SK-N-SH (cell line): ENCODE results near the gene TPMT. TPM values are rescaled to one million over a fixed set of nuclear protein-coding genes. Genes with fewer than 3 reads are reported as not detected.

ENCODE experiments used
- CTCF ChIA-PET: fragments of 300-600, 350-600 bp; formaldehyde crosslinking; extraction: SDS; loops from one replicate; lab custom pipeline; 2021; lab: Yijun Ruan, JAX
- POLR2A ChIA-PET: fragments of 350-600 bp; sonication (Branson Sonifier 250); formaldehyde crosslinking; extraction: SDS; loops from one replicate; lab custom pipeline; 2020; ENCODE audit warnings: antibody characterized with exemption, inconsistent platforms; lab: Yijun Ruan, JAX
- DNase-seq: peaks from one replicate; pipeline ENCODE4 v3.0.0; 2012
- H2AFZ ChIP-seq: fragments of 200-600 bp; sonication (generic); 2 replicates; pipeline ENCODE4 v1.8.1; 2016; ENCODE audit warnings: antibody characterized with exemption, mild to moderate bottlenecking, low read depth
- H3F3A ChIP-seq: fragments of 200-600 bp; sonication (generic); replicated peaks from 2 replicates; pipeline ENCODE3; 2016; ENCODE audit warnings: antibody characterized with exemption, mild to moderate bottlenecking; ENCODE audit not compliant: insufficient read depth
- H3K27ac ChIP-seq, 2 experiments: fragments of 200-500 bp in 1 of 2; fragments of 200-600 bp in 1 of 2; sonication (Bioruptor generic) in 1 of 2; sonication (generic), shearing (Covaris generic) in 1 of 2; 2 replicates each; pipeline versions ENCODE4 v1.5.1 to v1.6.1; 2014 to 2016; ENCODE audit warnings: low read depth in 2 of 2, inconsistent platforms in 1 of 2, low read length in 1 of 2, mild to moderate bottlenecking in 1 of 2, mixed read lengths in 1 of 2
- H3K27me3 ChIP-seq: fragments of 200-600 bp; sonication (generic), shearing (Covaris generic); 2 replicates; pipeline ENCODE4 v1.6.1; 2016; ENCODE audit warnings: mixed run types; ENCODE audit not compliant: insufficient read depth
- H3K36me3 ChIP-seq, 2 experiments: fragments of 200-500 bp in 1 of 2; fragments of 200-600 bp in 1 of 2; sonication (Bioruptor generic) in 1 of 2; sonication (generic) in 1 of 2; replicated peaks in 1 of 2; 2 replicates each; pipeline versions ENCODE3 to v1.5.1; 2014 to 2016; ENCODE audit warnings: low read length in 1 of 2, mild to moderate bottlenecking in 1 of 2; ENCODE audit not compliant: insufficient read depth in 2 of 2, control insufficient read depth in 1 of 2
- H3K4me1 ChIP-seq, 2 experiments: fragments of 200-500 bp in 1 of 2; fragments of 200-600 bp in 1 of 2; sonication (Bioruptor generic) in 1 of 2; sonication (generic), shearing (Covaris generic) in 1 of 2; 2 replicates each; pipeline versions ENCODE4 v1.5.1 to v1.6.1; 2014 to 2016; ENCODE audit warnings: low read depth in 1 of 2, low read length in 1 of 2, mixed run types in 1 of 2; ENCODE audit not compliant: insufficient read depth in 2 of 2, control insufficient read depth in 1 of 2
- H3K4me2 ChIP-seq: fragments of 200-600 bp; sonication (generic), shearing (Covaris generic); 2 replicates; pipeline ENCODE4 v1.6.1; 2017; ENCODE audit warnings: mixed run types
- H3K4me3 ChIP-seq, 2 experiments: fragments of 200-500 bp in 1 of 2; fragments of 200-600 bp in 1 of 2; sonication (Bioruptor generic) in 1 of 2; sonication (generic), shearing (Covaris generic) in 1 of 2; 2 replicates each; pipeline versions ENCODE4 v1.5.1 to v1.8.1; 2014 to 2016; ENCODE audit warnings: low read depth in 2 of 2, inconsistent platforms in 1 of 2, low read length in 1 of 2, mild to moderate bottlenecking in 1 of 2, mixed read lengths in 1 of 2, moderate library complexity in 1 of 2
- H3K79me2 ChIP-seq: fragments of 200-600 bp; sonication (generic); 2 replicates; pipeline ENCODE4 v1.8.1; 2017; ENCODE audit warnings: mild to moderate bottlenecking; ENCODE audit not compliant: insufficient read depth
- H3K9ac ChIP-seq: fragments of 200-600 bp; sonication (generic); 2 replicates; pipeline ENCODE4 v1.6.1; 2017; ENCODE audit warnings: mixed run types
- H3K9me2 ChIP-seq: fragments of 200-600 bp; sonication (generic); 2 replicates; pipeline ENCODE4 v1.6.1; 2017; ENCODE audit warnings: mixed run types
- H3K9me3 ChIP-seq: fragments of 200-600 bp; sonication (generic); 2 replicates; pipeline ENCODE4 v1.6.1; 2017; ENCODE audit warnings: mixed run types, mild to moderate bottlenecking, moderate library complexity
- H4K20me1 ChIP-seq: fragments of 200-600 bp; sonication (generic); 2 replicates; pipeline ENCODE4 v1.6.1; 2017; ENCODE audit warnings: mild to moderate bottlenecking, mixed run types; ENCODE audit not compliant: insufficient read depth
- CHD2 ChIP-seq: fragments of 150-350 bp; IDR thresholded peaks from 2 replicates; pipeline ENCODE4 v1.6.1; 2018; ENCODE audit warnings: low read length; ENCODE audit not compliant: partially characterized antibody
- CTCF ChIP-seq: fragments of 200-600 bp; sonication (generic); IDR thresholded peaks from 2 replicates; pipeline ENCODE4 v1.6.1; 2017; ENCODE audit warnings: antibody characterized with exemption, mild to moderate bottlenecking, moderate library complexity
- EP300 ChIP-seq, 2 experiments: IDR thresholded peaks; 2 replicates each; pipeline versions ENCODE4 v1.4.0 to v1.6.1; 2012; ENCODE audit warnings: borderline replicate concordance in 1 of 2, low read depth in 1 of 2, low read length in 1 of 2
- FOXJ3 ChIP-seq: sonication (generic); formaldehyde crosslinking; IDR thresholded peaks from 2 replicates; pipeline ENCODE4 v1.5.1; 2020; ENCODE audit warnings: mild to moderate bottlenecking, missing genetic modification reagents
- FOXM1 ChIP-seq: IDR thresholded peaks from 2 replicates; pipeline ENCODE4 v1.4.0; 2012; ENCODE audit warnings: low read depth, mild to moderate bottlenecking
- GATA2 ChIP-seq: sonication (generic); formaldehyde crosslinking; IDR thresholded peaks from 2 replicates; pipeline ENCODE4 v1.5.0; 2020; ENCODE audit warnings: mild to moderate bottlenecking, missing genetic modification reagents
- JUND ChIP-seq: IDR thresholded peaks from 2 replicates; pipeline ENCODE4 v1.4.0; 2012
- MAX ChIP-seq: IDR thresholded peaks from 2 replicates; pipeline ENCODE4 v1.4.0; 2012; ENCODE audit warnings: low read depth
- MEF2A ChIP-seq: IDR thresholded peaks from 2 replicates; pipeline ENCODE4 v1.4.0; 2012; ENCODE audit warnings: low read depth, borderline replicate concordance
- MXI1 ChIP-seq: IDR thresholded peaks from 2 replicates; pipeline ENCODE4 v1.6.1; 2012; ENCODE audit warnings: mild to moderate bottlenecking, low read depth, low read length, improper control_type of control experiment
- NRF1 ChIP-seq: IDR thresholded peaks from 2 replicates; pipeline ENCODE4 v1.6.1; 2012; ENCODE audit warnings: low read depth, mild to moderate bottlenecking, low read length
- RCOR1 ChIP-seq: fragments of 150-350 bp; IDR thresholded peaks from 2 replicates; pipeline ENCODE4 v1.6.1; 2017; ENCODE audit warnings: antibody characterized with exemption, low read length
- TCF12 ChIP-seq: IDR thresholded peaks from 2 replicates; pipeline ENCODE4 v1.4.0; 2012
- USF1 ChIP-seq: IDR thresholded peaks from 2 replicates; pipeline ENCODE4 v1.4.0; 2012; ENCODE audit warnings: low read depth, borderline replicate concordance
- USF2 ChIP-seq: fragments of 150-350 bp; IDR thresholded peaks from 2 replicates; pipeline ENCODE4 v1.6.1; 2017; ENCODE audit warnings: antibody characterized with exemption, low read length, low read depth, borderline replicate concordance
- YY1 ChIP-seq: IDR thresholded peaks from 2 replicates; pipeline ENCODE4 v1.4.0; 2012; ENCODE audit warnings: low read depth, mild to moderate bottlenecking
- WGBS: methylation state at CpG from one replicate; pipeline ENCODE4 v1.1.6; 2017; ENCODE audit warnings: low lambda C conversion rate; 5-methylcytosine and 5-hydroxymethylcytosine counted together
- polyA plus RNA-seq, 3 experiments: library from polyadenylated mRNA; depleted of rRNA; stranded (reverse); fragments of >200 nt; gene quantifications; 2 replicates each; pipeline ENCODE4 v1.2.3, GENCODE V29; 2012

Gene TPMT
- polyA plus RNA-seq, 1 of the 3 experiments (the other 2 are of a cell fraction), result 8.1 TPM

GRCh38 chr6:18142591-18142861 is 12.4 kb downstream of the TPMT start:
- WGBS, result 98% methylated on average over 3 of the region's 3 CpGs
- no peaks in the 10 kb centered on the region for H3K79me2 ChIP-seq
- TF ChIP-seq CHD2 (no peak), TCF12 (no peak)
- CTCF ChIA-PET, result no interaction called here
- no peak for DNase-seq
- H3F3A ChIP-seq, result peaks cover 2% of the 10 kb centered on the region
- POLR2A ChIA-PET, result no interaction called here
- peaks cover 22 to 23% of the 10 kb centered on the region in 2 experiments for H3K36me3 ChIP-seq
- no peak overlapping the region for H3K4me3 ChIP-seq
- no peak overlapping the region for H3K4me2 ChIP-seq
- H3K9ac ChIP-seq, result no peak overlapping the region
- H3K27me3 ChIP-seq, result no peaks in the 10 kb centered on the region
- H3K4me1 ChIP-seq, result peaks cover 0 to 2% of the 10 kb centered on the region in 2 experiments; a peak in 1 of 4 replicates
- H2AFZ ChIP-seq, result no peak overlapping the region
- H4K20me1 ChIP-seq, result no peaks in the 10 kb centered on the region
- H3K9me2 ChIP-seq, result no peaks in the 10 kb centered on the region
- H3K27ac ChIP-seq, result no peak overlapping the region
- H3K9me3 ChIP-seq, result no peaks in the 10 kb centered on the region

- no peaks in the 10 kb centered on the region for H4K20me1 ChIP-seq
- H3K79me2 ChIP-seq, result no peaks in the 10 kb centered on the region
- no peak overlapping the region for H3K9ac ChIP-seq
- H3K4me3 ChIP-seq, result no peak overlapping the region
- WGBS, result 84% methylated on average over 13 of the region's 13 CpGs
- peaks cover 23 to 27% of the 10 kb centered on the region in 2 experiments for H3K36me3 ChIP-seq
- H3K4me2 ChIP-seq, result no peak overlapping the region
- H2AFZ ChIP-seq, result no peak overlapping the region
- no peaks in the 10 kb centered on the region for H3K9me2 ChIP-seq
- no peak for DNase-seq
- POLR2A ChIA-PET, result no interaction called here
- CTCF ChIA-PET, result no interaction called here
- no peak for TF ChIP-seq TCF12
- TF ChIP-seq MAX, result no peak
- no peak for TF ChIP-seq EP300 (IDR thresholded peaks at IDR 0.05; ENCODE audit: borderline replicate concordance in 1 of 2, low read depth in 1 of 2, low read length in 1 of 2)
- no peak for TF ChIP-seq GATA2 (CRISPR knock-in tag)
- TF ChIP-seq MXI1, result no peak
- no peak for TF ChIP-seq USF1
- TF ChIP-seq NRF1, result no peak
- no peak overlapping the region for H3K27ac ChIP-seq
- no peaks in the 10 kb centered on the region for H3K27me3 ChIP-seq
- no peaks in the 10 kb centered on the region for H3K9me3 ChIP-seq
- H3K4me1 ChIP-seq, result no peaks in the 10 kb centered on the region
- no peaks in the 10 kb centered on the region for H3F3A ChIP-seq
These were observed 12.9 kb downstream of the TPMT start for GRCh38 chr6:18141805-18142590.

GRCh38 chr6:18139935-18140621 is 14.8 kb downstream of the TPMT start:
- CTCF ChIA-PET, result interaction anchor here (0.9 kb wide), 1 partner anchor 103 kb away, joined by 3 read pairs; no protein-coding TSS in a partner anchor
- TF ChIP-seq YY1 (no peak), FOXM1 (no peak), CTCF (no peak), RCOR1 (no peak), MAX (no peak), JUND (no peak), USF2 (no peak), FOXJ3 (CRISPR knock-in tag) (no peak), MEF2A (no peak), MXI1 (no peak)

More at GRCh38 chr6:18139935-18140621, 14.8 kb downstream of the TPMT start:
- no peak overlapping the region for H3K27ac ChIP-seq
- H3F3A ChIP-seq, result no peaks in the 10 kb centered on the region
- H2AFZ ChIP-seq, result no peak overlapping the region
- no peak overlapping the region for H3K4me2 ChIP-seq
- no peaks in the 10 kb centered on the region for H3K9me3 ChIP-seq
- no peak for DNase-seq
- no peak overlapping the region for H3K9ac ChIP-seq
- H3K36me3 ChIP-seq, result peaks cover 23 to 28% of the 10 kb centered on the region in 2 experiments
- H4K20me1 ChIP-seq, result no peaks in the 10 kb centered on the region
- no peaks in the 10 kb centered on the region for H3K9me2 ChIP-seq
- WGBS, result 91% methylated on average over 6 of the region's 6 CpGs
- POLR2A ChIA-PET, result no interaction called here
- H3K4me3 ChIP-seq, result no peak overlapping the region
- H3K4me1 ChIP-seq, result no peaks in the 10 kb centered on the region
- no peaks in the 10 kb centered on the region for H3K79me2 ChIP-seq
- H3K27me3 ChIP-seq, result no peaks in the 10 kb centered on the region
